Activated CD8-positive, alpha-beta T cell treated with anti-CD3 and anti-CD28 coated beads for 36 hours (primary cell): ENCODE measurements around the gene KSR2. TPM values are rescaled to one million over a fixed set of nuclear protein-coding genes. Genes with fewer than 3 reads are reported as not detected.

Experiments used
- ATAC-seq: fragments of 200-7000 bp; cut with Tn5 transposase; one replicate; pipeline ENCODE4 v1.10.0; 2021; ENCODE audit warnings: mild to moderate bottlenecking, moderate library complexity
- CTCF ChIA-PET: fragments of 350-600 bp; sonication (Branson Sonifier 250); formaldehyde crosslinking; loops from one replicate; lab custom pipeline; 2021; ENCODE audit warnings: antibody characterized with exemption; lab: Charles Lee
- POLR2A ChIA-PET: fragments of 350-600 bp; sonication (Branson Sonifier 250); formaldehyde crosslinking; loops from one replicate; lab custom pipeline; 2021; ENCODE audit warnings: antibody characterized with exemption; lab: Charles Lee
- DNase-seq: peaks from one replicate; pipeline ENCODE4 v3.0.0-alpha.2; 2020
- H3K27ac Mint-ChIP-seq: one replicate; pipeline ENCODE4 v1.8.0; 2021; ENCODE audit warnings: mild to moderate bottlenecking, mixed read lengths
- H3K27me3 Mint-ChIP-seq: one replicate; pipeline ENCODE4 v1.8.0; 2021; ENCODE audit warnings: mixed read lengths
- H3K36me3 Mint-ChIP-seq: one replicate; pipeline ENCODE4 v1.8.0; 2021; ENCODE audit warnings: low read depth, mixed read lengths
- H3K4me1 Mint-ChIP-seq: one replicate; pipeline ENCODE4 v1.8.0; 2021; ENCODE audit warnings: low read depth, mixed read lengths
- H3K4me3 Mint-ChIP-seq: one replicate; pipeline ENCODE4 v1.8.0; 2021; ENCODE audit warnings: mild to moderate bottlenecking, moderate library complexity, mixed read lengths
- H3K9me3 Mint-ChIP-seq: one replicate; pipeline ENCODE4 v1.8.0; 2021; ENCODE audit warnings: mixed read lengths
- intact Hi-C: fragments of 100-400 bp; cut with micrococcal nuclease; formaldehyde crosslinking; loops from one replicate; pipeline ENCODE4 v1.10.0; 2022
- total RNA-seq, 2 experiments: library from RNA; stranded (reverse); gene quantifications; one replicate each; pipeline ENCODE4 v1.2.3, GENCODE V29; 2021
- TF ChIP-seq, protein P1 (sequence below): fragments of 200-600 bp; IDR thresholded peaks from one replicate; pipeline ENCODE4 v1.8.0; 2022; ENCODE audit warnings: antibody characterized with exemption, mild to moderate bottlenecking

The KSR2 gene
- total RNA-seq, 2 experiments from 2014 or later, result 0.02 TPM; not detected in 1

DNA sequence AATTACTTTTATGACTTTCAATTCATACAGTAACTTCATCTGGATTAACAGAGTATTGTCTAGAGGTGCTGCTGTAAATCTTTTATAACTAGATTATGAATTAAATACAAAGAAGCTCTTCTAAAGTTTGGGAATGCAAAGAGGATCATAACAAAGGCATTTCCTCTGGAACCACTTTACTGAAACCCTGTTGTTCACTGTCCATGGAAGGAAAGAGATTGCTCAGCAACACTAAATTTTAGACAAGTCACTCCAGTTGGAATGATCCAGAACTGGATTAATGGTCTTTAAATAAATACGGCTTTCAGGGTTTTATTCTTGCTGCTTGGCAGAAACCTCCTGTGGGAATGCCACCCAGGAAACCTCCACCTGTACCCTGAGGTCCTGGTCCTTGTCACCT, 250.6 kb downstream of the KSR2 start:
- intact Hi-C loops, result no loop called here
- Mint-ChIP-seq H3K36me3 (no peaks in the 10 kb centered on the region), H3K4me3 (no peak overlapping the region), H3K27me3 (peaks cover 1% of the 10 kb centered on the region), H3K4me1 (no peaks in the 10 kb centered on the region), H3K27ac (no peak overlapping the region), H3K9me3 (no peaks in the 10 kb centered on the region)
- ATAC-seq (no peak), DNase-seq (no peak)
- TF ChIP-seq, protein P1, sequence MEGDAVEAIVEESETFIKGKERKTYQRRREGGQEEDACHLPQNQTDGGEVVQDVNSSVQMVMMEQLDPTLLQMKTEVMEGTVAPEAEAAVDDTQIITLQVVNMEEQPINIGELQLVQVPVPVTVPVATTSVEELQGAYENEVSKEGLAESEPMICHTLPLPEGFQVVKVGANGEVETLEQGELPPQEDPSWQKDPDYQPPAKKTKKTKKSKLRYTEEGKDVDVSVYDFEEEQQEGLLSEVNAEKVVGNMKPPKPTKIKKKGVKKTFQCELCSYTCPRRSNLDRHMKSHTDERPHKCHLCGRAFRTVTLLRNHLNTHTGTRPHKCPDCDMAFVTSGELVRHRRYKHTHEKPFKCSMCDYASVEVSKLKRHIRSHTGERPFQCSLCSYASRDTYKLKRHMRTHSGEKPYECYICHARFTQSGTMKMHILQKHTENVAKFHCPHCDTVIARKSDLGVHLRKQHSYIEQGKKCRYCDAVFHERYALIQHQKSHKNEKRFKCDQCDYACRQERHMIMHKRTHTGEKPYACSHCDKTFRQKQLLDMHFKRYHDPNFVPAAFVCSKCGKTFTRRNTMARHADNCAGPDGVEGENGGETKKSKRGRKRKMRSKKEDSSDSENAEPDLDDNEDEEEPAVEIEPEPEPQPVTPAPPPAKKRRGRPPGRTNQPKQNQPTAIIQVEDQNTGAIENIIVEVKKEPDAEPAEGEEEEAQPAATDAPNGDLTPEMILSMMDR, result no peak
- POLR2A ChIA-PET, result no interaction called here
- CTCF ChIA-PET, result no interaction called here

DNA sequence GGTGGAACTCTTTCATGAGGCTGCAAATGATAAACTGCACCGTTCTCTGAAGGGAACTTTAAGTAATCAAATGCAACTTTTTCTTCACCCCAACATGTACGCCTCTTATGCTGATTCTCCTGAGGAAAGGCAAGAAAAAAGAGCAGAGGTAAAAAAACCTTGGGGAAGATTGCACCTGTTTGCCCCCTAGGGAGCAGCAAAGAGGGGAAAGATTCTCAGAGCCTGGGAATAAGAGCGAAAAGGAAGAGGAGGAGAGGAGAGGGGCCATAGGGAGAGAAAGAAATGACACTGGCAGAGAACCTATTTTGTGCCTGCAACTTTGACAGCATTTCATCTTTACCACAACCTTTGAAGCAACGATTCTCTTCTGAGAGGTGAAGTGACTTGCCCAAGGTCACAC, 254.6 kb downstream of the KSR2 start:
- H3K4me3 Mint-ChIP-seq, result no peak overlapping the region

DNA sequence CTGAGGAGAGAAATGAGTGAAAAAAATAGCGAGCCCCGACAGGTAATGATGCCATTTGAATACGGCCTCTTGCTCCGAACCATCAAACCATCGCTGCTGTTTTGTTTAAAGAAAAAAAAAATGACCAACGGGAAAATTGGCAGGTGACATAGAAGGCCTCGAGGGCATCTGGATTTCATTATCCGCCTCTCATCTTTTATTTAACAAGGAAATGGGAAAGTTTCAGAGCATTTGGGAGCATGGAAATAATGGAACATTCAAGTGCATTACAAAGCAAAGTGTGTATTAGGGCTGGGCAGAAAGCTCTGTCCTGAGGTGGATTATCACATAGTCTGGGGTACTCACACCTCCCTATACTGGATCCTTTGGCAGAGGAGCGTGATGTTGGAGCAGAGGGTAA, 258.7 kb downstream of the KSR2 start:
- no peak overlapping the region for H3K4me3 Mint-ChIP-seq

More for the DNA sequence above, 254.6 kb downstream of the KSR2 start:
- H3K36me3 Mint-ChIP-seq, result no peaks in the 10 kb centered on the region
- no peak for ATAC-seq
- intact Hi-C loops, result no loop called here
- no peak for DNase-seq
- POLR2A ChIA-PET, result no interaction called here
- H3K4me1 Mint-ChIP-seq, result no peaks in the 10 kb centered on the region
- TF ChIP-seq, protein P1, result no peak
- CTCF ChIA-PET, result no interaction called here
- no peaks in the 10 kb centered on the region for H3K27me3 Mint-ChIP-seq
- H3K27ac Mint-ChIP-seq, result no peak overlapping the region
- peaks cover 2% of the 10 kb centered on the region for H3K9me3 Mint-ChIP-seq

DNA sequence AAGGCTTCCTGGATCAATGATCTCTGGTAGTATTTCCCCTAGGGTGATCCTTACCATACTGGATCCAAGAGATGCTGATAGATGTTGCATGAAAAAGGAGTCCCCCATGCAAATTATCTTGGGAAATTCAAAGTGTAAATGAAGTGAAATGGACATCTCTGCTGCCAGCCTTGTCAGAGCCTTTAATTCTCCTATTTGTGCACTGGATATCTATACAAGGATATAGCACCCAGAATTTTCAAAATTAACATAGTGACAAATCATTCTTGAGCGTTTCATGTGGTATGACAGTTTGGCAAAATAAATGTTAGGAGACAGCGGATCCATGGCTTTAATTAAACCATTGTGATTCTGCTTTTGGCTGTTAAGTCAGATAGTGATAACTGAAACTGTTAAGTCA, 260.9 kb downstream of the KSR2 start:
- no peaks in the 10 kb centered on the region for H3K36me3 Mint-ChIP-seq
- H3K4me1 Mint-ChIP-seq, result no peaks in the 10 kb centered on the region
- H3K27ac Mint-ChIP-seq, result no peak overlapping the region
- TF ChIP-seq, protein P1, result no peak
- H3K27me3 Mint-ChIP-seq, result no peaks in the 10 kb centered on the region
- CTCF ChIA-PET, result no interaction called here
- H3K4me3 Mint-ChIP-seq, result no peak overlapping the region
- ATAC-seq (no peak), DNase-seq (no peak)
- intact Hi-C loops, result no loop called here
- H3K9me3 Mint-ChIP-seq, result peaks cover 2% of the 10 kb centered on the region
- POLR2A ChIA-PET, result no interaction called here

More for the DNA sequence above, 258.7 kb downstream of the KSR2 start:
- H3K36me3 Mint-ChIP-seq, result no peaks in the 10 kb centered on the region
- ATAC-seq (no peak), DNase-seq (no peak)
- intact Hi-C loops, result no loop called here
- TF ChIP-seq, protein P1, result no peak
- no peaks in the 10 kb centered on the region for H3K27me3 Mint-ChIP-seq
- peaks cover 2% of the 10 kb centered on the region for H3K9me3 Mint-ChIP-seq
- ChIA-PET POLR2A (no interaction called here), CTCF (interaction anchor here (0.5 kb wide), 1 partner anchor 340 kb away, joined by 4 read pairs; no protein-coding TSS in a partner anchor)
- H3K27ac Mint-ChIP-seq, result no peak overlapping the region
- H3K4me1 Mint-ChIP-seq, result no peaks in the 10 kb centered on the region

DNA sequence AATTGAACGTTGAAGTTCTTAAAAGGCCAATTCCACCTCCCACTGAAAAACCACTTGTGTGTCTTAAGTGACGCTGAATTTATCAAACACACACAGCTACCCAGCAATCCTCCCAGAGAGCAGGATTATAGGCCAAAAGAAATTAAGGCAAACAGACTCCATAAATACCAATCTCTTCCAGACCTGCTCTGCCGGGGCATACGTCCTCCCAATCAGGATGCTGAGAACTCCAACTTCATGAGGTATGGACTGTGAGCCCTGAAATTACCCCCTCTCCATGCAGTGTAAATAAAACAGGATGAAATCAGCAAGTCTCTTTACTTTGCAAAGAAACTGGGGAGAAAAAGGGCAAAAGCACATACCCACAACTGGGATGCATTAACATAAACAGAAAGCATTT, 265.2 kb downstream of the KSR2 start:
- ChIA-PET POLR2A (no interaction called here), CTCF (no interaction called here)
- TF ChIP-seq, protein P1, result no peak
- Mint-ChIP-seq H3K4me3 (no peak overlapping the region), H3K4me1 (no peaks in the 10 kb centered on the region), H3K27me3 (no peaks in the 10 kb centered on the region), H3K27ac (no peak overlapping the region), H3K9me3 (peaks cover 3% of the 10 kb centered on the region), H3K36me3 (no peaks in the 10 kb centered on the region)
- ATAC-seq, result no peak
- DNase-seq, result no peak
- intact Hi-C loops, result no loop called here
